ENCODE measurements around the gene ZNF804B. TPM values are rescaled to one million over a fixed set of nuclear protein-coding genes. Genes with fewer than 3 reads are reported as not detected.
"Not testable (repeated sequence)": the region's sequence is repeated elsewhere in the genome, so short reads cannot be mapped to it uniquely, and the experiment has no call there.

The ZNF804B gene
- total RNA-seq, 4 donors from 2014 or later = not detected

- no peak for DNase-seq (ENCODE audit: low spot score)
- ATAC-seq (ENCODE audit: low FRiP score) = no peak
- TF ChIP-seq CTCF (IDR thresholded peaks at IDR 0.05) = no peak
Observed at GRCh38 chr7:89183712-89184111, 424.2 kb downstream of the ZNF804B start.

DNA sequence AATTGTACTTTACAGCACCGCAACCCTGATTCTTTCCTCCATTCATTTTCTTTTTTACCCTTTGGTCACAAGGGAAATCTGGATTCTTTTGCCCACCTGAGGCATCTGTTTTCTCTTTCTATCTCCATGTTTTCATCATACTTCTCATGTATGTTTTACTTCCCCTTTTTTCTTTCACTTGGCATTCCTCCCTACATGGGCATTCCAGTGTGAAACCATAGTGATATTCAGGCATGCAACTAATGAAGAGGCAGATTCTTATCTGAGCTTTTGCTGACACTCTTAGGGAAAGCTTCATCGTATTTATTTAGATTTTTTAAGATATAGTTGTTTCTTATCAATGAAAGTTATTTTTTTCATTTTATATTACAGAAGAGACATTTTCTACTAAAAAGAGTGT, 441.3 kb downstream of the ZNF804B start:
- TF ChIP-seq CTCF (IDR thresholded peaks at IDR 0.05) = no peak
- no peak for ATAC-seq (ENCODE audit: low FRiP score)
- no peak for DNase-seq (ENCODE audit: low spot score)

- no peak for ATAC-seq (ENCODE audit: low FRiP score)
- no peak for TF ChIP-seq CTCF (IDR thresholded peaks at IDR 0.05)
- no peak for DNase-seq (ENCODE audit: low spot score)
Observed at GRCh38 chr7:89223900-89224395, 464.4 kb downstream of the ZNF804B start.

- DNase-seq (ENCODE audit: low spot score); ATAC-seq (ENCODE audit: low FRiP score): not testable (repeated sequence)
Observed at GRCh38 chr7:89228688-89229171, 469.2 kb downstream of the ZNF804B start.

DNA sequence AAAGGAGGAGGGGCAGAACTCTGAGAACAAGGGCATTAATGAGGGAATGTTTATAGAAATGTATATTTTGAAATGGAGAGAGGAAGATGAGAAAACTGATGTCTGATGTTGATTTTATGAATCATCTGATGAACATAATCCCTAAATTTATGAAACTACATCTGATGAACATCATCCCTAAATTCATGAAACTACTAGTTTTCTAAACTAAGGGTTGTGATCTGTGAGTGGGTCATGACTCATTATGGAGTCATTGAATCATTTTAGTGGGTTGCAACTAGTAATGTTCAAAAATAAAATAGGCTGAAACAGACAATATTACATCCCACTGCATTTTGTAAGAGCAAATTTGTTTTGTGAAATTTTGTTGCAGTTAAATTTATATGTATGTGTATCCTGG, 478.7 kb downstream of the ZNF804B start:
- no peak for TF ChIP-seq CTCF (IDR thresholded peaks at IDR 0.05)
- DNase-seq (ENCODE audit: low spot score) = no peak

DNA sequence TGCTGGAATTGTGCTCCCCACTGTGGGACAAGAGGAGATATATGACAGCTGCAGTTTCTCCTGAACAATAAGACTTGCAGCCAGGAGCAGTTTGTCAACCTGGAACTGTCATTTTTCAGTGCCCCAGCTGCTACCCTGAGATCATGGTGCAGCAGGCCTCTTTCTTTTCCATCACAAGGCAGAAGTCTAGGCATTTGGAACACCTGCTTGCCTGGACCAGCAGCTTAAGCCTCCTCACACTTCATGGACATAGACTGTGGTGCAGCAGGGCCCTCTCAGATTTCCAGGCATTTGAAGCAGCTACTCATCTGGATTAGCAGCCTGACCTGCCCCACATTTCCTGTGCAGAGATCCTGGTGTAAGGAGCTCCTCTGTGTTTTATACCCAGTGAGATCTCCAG, 486.7 kb downstream of the ZNF804B start:
- ATAC-seq (ENCODE audit: low FRiP score) = no peak
- no peak for DNase-seq (ENCODE audit: low spot score)
- no peak for TF ChIP-seq CTCF (IDR thresholded peaks at IDR 0.05)

More for the DNA sequence above, 478.7 kb downstream of the ZNF804B start:
- no peak for ATAC-seq (ENCODE audit: low FRiP score)

DNA sequence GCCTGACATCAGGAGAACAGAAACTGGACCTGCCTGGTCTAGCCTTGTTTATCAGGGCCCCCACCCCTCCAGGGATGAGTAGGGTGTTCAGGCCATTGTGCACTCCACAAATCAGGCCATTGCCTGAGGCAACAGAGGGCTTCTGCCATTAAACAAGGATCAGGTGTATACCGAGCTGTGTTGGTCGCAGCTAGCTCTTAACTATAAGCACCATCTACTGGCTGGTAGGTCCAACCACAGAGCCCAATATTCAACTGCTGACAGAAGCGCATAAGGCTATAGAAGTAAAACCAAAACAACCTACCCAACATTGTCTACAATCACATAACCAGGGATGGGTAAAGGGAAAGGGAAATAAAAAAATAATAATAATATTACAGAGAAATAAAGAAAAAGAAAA, 487.7 kb downstream of the ZNF804B start:
- DNase-seq (ENCODE audit: low spot score) (no peak), ATAC-seq (ENCODE audit: low FRiP score) (no peak)
- no peak for TF ChIP-seq CTCF (IDR thresholded peaks at IDR 0.05)

GRCh38 chr7:89259085-89259484, 499.6 kb downstream of the ZNF804B start:
- ATAC-seq (ENCODE audit: low FRiP score) (no peak), DNase-seq (ENCODE audit: low spot score) (no peak)
- TF ChIP-seq CTCF (IDR thresholded peaks at IDR 0.05) = no peak
